Measurements from ENCODE around the gene KATNAL2.

DNA sequence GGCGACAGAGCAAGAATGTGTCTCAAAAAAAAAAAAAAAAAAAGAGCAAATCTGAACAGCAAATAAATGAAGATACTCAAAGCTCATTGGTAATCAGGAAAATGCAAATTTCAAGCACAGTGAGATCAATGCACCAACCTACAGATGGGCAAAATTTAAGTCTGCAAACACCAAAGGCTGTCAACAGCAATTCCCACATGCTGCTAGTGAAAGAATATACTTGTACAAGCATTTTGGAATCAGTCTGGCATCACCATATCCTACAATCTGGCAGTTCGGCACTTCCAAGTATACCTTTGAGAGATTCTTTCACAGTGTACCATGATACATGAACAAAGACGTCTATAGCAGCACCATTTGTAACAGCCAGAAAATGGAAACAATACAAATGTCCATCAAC lies 228.8 kb downstream of the KATNAL2 start:
- TF ChIP-seq, protein P1, sequence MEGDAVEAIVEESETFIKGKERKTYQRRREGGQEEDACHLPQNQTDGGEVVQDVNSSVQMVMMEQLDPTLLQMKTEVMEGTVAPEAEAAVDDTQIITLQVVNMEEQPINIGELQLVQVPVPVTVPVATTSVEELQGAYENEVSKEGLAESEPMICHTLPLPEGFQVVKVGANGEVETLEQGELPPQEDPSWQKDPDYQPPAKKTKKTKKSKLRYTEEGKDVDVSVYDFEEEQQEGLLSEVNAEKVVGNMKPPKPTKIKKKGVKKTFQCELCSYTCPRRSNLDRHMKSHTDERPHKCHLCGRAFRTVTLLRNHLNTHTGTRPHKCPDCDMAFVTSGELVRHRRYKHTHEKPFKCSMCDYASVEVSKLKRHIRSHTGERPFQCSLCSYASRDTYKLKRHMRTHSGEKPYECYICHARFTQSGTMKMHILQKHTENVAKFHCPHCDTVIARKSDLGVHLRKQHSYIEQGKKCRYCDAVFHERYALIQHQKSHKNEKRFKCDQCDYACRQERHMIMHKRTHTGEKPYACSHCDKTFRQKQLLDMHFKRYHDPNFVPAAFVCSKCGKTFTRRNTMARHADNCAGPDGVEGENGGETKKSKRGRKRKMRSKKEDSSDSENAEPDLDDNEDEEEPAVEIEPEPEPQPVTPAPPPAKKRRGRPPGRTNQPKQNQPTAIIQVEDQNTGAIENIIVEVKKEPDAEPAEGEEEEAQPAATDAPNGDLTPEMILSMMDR (IDR thresholded peaks at IDR 0.05) = no peak
- no peak for TF ChIP-seq POLR2A (IDR thresholded peaks at IDR 0.05)

All from heart left ventricle (tissue), 13 donors.